PC-3 (cell line): ENCODE results near the gene LTA4H.
"Not testable (repeated sequence)": the region's sequence is repeated elsewhere in the genome, so short reads cannot be mapped to it uniquely, and the experiment has no call there.

Experiments used
- CTCF ChIP-seq: fragments of 300-600 bp; sonication (generic); conservative IDR thresholded peaks from 2 replicates; pipeline ENCODE4 v1.5.1; 2017; ENCODE audit warnings: antibody characterized with exemption, low read depth, mild to moderate bottlenecking, low read length
- EZH2 ChIP-seq: fragments of 300-600 bp; sonication (generic); IDR thresholded peaks from one replicate; pipeline ENCODE4 v1.6.1; 2017; ENCODE audit warnings: antibody characterized with exemption, mild to moderate bottlenecking, low read length; ENCODE audit not compliant: unreplicated experiment
- EZH2phosphoT487 ChIP-seq: fragments of 300-600 bp; sonication (generic); IDR thresholded peaks from 2 replicates; pipeline ENCODE4 v1.6.1; 2018; ENCODE audit warnings: mild to moderate bottlenecking, antibody characterized with exemption, low read length, borderline replicate concordance

- not testable (repeated sequence) for TF ChIP-seq CTCF, EZH2, EZH2phosphoT487
Observed at GRCh38 chr12:95969116-95969515, 66.3 kb downstream of the LTA4H start.
